Measurements from ENCODE around the gene KRT31.
"Not testable (repeated sequence)": the region's sequence is repeated elsewhere in the genome, so short reads cannot be mapped to it uniquely, and the experiment has no call there.

KRT31 gene

DNA sequence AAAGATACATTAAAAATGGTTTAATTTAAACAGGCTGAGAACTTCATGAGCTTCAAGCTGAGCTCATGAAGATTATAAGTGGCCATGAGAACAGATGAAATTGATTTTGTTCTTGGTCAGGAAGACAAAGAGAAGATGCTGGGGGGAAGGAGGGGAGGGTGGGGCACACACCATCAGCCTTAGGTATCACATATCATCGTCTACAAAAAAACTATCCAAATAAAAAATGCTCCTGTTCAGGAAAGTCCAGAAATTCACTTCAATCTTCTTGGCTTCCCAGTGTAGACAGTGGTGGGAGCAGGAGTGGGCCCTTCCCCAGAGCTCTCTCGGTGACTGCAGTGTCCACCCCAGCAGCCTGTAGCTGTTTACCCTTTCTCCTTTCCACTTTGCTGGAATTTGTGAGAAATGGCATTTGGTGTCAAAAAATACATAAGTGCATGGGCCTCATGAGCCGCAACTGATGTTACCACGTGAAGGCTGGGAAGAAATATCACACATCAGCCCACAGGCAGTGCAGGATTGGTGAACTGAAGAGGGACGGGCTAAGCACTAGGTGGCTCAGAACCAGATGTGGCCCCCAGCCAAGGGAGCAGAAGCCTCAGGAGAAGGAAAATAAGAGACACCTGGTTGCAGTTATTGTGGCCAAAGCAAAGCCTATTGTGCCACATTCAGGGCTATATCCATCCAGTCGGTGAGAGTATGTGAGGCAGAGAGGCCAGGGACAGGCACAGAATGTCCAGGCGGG is 20.9 kb upstream of the KRT31 start:
- H3K4me3 ChIP-seq (ENCODE audit: low read depth, low read length) = no peak overlapping the region

DNA sequence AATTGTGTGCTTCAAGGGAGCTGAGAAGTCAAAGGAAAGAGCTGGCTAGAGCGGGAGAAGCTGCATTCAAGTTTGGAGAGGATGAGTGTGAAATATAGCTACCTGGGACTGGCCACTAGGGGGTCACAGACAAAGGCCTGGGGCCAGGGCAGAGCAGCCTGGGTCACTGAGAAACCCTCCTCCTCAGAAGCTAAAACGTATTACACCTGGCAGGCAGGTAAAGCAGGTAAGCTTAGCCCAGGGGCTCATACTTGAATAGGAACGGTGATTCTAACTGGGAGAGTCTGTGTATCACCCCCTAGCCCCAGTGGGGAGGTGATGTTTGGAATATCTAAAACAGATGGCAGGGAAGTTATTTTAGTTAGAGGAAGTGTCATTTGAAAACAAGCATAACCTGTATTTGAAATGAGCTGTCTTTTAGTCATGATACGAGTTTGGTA is 20.2 kb upstream of the KRT31 start:
- H3K4me3 ChIP-seq (ENCODE audit: low read depth, low read length) = no peak overlapping the region

DNA sequence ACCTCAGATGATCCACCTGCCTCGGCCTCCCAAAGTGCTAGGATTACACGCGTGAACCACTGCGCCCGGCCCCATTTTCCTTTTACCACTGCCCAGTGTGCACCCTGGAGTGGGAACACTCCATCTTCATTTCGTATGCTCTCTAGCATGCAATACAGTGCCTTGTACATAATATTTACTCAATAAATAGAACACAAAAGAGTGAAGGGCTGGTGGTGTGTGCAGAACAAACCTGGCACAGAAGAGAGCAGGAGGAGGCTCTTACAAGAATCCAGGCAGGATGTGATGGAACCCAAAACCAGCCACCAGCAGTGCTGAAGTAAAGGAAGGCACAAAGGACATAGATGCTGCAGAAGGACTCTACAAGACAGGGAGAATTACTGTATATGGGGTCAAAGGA is 19.7 kb upstream of the KRT31 start:
- H3K4me3 ChIP-seq (ENCODE audit: low read depth, low read length) = no peak overlapping the region

- H3K4me3 ChIP-seq (ENCODE audit: low read depth, low read length) = no peak overlapping the region
Observed at GRCh38 chr17:41416479-41416878, 19.1 kb upstream of the KRT31 start.

DNA sequence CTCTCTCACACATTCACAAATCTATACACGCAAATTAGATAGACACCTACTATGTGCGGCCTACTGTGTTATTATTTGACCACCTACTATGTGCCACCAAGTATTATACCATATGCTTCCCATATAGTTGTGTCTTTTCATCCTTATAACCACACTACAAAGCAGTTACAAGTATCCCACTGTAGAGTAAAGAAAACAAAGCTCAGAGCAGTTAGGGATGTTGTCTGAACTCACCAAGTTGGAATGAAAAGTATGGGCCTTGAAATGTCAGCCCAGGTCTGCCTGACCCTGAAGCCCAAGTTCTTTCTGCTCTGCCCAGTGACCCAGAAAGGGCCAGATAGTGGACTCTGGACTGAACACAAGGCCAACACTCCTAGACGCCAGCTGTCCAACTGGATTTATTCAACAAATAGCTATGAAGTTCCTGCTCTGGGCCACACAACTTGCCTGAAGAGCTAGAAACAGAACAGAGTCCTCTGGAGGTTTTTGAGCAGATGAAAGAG is 18.5 kb upstream of the KRT31 start:
- H3K4me3 ChIP-seq (ENCODE audit: low read depth, low read length) = no peak overlapping the region

DNA sequence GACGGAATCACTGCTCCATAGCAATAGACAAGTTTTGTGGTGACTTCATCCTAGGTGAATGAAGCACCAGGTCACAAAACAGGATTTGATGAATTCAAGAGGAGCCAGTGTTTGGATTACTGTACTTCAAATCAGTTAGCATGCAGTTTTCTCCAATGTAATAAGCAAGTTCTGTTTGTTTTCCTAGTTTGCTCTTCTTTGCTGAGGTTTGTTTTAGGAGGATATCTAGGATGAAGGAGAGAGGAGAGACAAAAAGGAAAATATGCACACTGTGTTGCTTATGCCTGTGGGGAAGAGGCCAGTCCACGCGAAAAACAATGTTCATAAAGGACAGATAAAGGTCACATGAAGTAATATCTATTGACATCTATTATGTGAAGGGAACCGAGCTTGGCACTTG is 18.0 kb upstream of the KRT31 start:
- H3K4me3 ChIP-seq (ENCODE audit: low read depth, low read length) = no peak overlapping the region

DNA sequence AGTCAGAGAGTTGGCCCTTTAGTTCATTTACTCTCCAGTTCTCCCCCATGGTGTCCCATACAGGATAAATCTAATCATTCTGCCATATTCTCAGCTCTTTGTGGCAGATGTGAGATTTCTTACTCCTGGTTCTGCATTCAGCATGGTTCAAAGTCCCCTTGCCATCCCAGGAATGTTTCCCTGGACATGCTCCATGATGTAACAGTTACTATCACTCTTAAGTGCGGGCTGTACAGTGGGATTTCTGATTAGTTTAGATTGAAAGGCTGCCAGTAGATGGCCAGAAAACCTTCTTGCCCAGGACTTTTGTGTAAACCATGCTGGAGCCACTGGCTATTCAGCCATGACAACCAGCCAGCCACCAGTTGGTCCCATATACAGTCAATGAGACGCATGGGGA is 16.6 kb upstream of the KRT31 start:
- H3K4me3 ChIP-seq (ENCODE audit: low read depth, low read length) = no peak overlapping the region

DNA sequence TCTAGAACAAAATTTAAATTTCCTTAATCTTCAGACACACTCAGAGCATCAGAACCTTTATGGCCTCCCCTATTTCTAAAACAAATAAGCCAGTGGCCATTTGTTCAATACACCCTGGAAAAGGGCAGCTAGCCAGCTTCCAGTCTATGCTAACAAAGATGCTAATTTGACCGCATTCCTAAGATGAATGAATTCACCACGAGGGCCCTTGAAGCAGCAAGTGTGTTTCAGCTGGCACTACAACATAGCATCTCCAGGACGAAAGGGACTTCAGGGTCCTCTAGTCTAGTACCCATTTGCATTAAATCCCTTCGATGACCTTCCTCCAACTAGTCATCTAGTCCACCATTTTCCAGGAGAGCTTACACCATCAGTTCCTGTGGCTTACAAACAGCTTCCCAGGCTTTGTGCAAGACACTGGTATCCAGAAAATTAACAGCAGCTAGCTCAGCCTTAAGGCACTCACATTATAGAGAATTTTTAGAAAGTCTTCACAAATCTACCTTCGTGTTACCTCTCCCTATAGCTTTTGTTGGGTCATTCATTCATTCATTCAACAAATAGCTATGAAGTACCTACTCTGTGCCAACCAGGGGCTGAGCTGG is 16.0 kb upstream of the KRT31 start:
- H3K4me3 ChIP-seq (ENCODE audit: low read depth, low read length) = no peak overlapping the region

GRCh38 chr17:41411072-41411840 is 13.8 kb upstream of the KRT31 start:
- no peak overlapping the region for H3K4me3 ChIP-seq (ENCODE audit: low read depth, low read length)

DNA sequence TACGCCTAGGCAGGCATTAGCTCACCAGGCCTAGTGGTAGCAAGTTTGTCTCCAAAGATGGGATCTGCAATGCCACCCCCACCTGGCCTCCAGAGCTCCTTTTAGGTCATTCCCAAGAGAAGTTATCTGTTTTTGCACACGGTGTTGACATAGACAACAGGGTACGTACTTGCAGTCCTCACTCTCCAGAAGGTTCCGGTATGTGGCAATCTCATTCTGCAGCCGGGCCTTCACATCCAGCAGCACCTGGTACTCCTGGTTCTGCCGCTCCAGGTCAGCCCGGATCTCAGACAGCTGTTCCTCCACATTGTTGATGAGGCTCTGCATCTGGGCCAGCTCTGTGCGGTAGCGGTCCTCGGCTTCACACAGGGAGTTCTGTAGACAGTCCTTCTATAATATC is 9.8 kb upstream of the KRT31 start:
- no peak overlapping the region for H3K4me3 ChIP-seq (ENCODE audit: low read depth, low read length)

DNA sequence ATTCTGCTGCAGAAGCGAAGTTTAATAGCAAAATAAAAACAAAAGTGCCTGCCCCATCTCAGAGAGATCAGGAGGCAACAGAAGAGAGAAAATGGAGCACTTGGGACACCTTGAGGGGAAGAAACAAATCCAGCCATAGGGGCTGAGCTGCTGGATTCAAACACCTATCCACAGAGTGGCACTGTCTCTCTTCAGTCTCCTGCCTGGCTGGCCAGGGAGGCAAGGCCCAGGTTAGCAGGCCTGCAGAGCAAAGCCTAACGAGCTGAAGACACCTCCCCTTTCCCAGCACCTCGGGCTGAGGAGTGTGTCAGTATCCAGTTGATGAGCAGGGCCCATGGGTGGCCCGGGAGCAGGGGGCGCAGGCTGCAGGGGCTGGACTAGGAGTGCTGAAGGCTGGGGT is 8.8 kb upstream of the KRT31 start:
- H3K4me3 ChIP-seq (ENCODE audit: low read depth, low read length) = no peak overlapping the region

GRCh38 chr17:41404024-41404671 is 6.7 kb upstream of the KRT31 start:
- H3K4me3 ChIP-seq (ENCODE audit: low read depth, low read length) = no peak overlapping the region

DNA sequence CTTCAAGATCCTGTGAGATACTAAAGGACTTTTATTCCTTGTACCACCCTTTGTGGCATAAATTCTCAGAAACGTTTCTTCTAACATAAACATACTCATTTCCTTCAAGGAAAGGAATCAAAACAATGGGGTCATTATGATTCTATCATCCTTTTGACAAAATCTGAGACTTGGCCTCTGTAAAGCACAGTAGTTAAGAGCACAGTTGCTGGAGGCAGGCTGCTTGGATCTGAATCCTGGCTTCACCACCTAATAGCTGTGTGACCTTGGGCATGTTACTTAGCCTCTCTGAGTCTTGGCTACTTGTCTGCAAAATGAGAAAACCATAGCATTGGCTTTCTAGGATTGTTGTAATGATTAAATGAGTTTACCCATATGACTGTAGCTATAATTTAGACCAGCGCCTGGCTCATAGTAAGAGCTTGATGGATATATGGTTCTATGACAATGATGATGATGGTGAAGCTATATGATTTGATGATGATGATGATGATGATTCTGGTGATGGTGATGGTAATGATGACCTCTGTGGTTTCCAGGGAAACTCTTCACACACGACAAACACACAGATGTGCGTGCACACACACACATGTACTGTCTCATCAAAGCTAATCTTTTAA is 6.1 kb upstream of the KRT31 start:
- no peak overlapping the region for H3K4me3 ChIP-seq (ENCODE audit: low read depth, low read length)

GRCh38 chr17:41402161-41402560 is 4.8 kb upstream of the KRT31 start:
- H3K4me3 ChIP-seq (ENCODE audit: low read depth, low read length) = no peak overlapping the region

- no peak overlapping the region for H3K4me3 ChIP-seq (ENCODE audit: low read depth, low read length)
Observed at GRCh38 chr17:41396340-41396739, 1.1 kb downstream of the KRT31 start.

GRCh38 chr17:41395611-41396010 is 1.8 kb downstream of the KRT31 start:
- H3K4me3 ChIP-seq (ENCODE audit: low read depth, low read length) = no peak overlapping the region

DNA sequence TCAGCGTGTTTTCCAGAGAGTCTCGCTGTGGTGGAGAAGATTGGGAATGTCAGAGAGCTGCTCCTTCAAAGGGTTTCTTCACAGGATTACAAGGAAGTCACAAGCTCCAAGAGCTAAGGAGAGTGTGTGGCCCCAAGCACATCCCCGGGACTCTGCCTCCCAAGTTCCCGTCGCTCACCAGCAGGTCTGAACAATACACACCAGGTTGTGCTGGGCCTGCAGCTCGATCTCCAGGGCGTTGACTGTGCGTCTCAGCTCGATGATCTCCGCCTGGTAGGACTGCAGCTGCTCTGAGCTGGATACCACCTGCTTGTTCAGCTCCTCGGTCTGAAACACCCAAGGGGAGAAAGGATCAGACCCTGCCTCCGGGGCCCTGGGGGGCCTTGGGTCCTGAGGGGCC is 2.4 kb downstream of the KRT31 start:
- H3K4me3 ChIP-seq (ENCODE audit: low read depth, low read length) = not testable (repeated sequence)

DNA sequence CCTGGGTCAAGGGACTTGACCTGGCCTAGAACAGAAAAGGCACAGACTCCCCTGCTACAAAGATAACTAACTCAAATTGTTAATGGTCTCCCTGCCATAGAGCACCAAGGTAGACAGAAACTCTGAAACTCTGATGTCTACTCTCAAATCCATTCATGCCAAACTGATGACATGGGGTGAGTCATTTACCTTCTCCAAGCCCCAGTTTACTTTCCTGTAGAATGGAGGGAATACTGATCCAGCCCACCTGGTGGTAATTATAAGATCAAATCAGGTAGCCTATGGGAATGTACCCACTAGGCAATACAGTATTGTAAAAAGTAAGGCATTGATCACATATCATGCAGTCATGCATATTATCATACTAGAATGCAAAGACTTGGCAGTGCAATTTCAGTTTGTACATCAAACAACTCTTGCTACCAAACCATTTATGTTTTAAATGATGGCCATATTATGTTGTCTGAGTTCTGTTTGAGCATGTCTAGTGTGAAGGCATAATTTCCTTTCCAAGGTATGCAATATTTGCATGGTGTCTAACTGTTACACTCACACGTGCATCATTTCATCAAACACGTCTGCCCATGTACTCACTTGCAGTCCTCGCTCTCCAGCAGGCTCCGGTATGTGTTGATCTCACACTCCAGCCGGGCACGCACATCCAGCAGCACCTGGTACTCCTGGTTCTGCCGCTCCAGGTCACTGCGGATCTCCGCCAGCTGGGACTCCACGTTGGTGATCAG is 3.0 kb downstream of the KRT31 start:
- no peak overlapping the region for H3K4me3 ChIP-seq (ENCODE audit: low read depth, low read length)

DNA sequence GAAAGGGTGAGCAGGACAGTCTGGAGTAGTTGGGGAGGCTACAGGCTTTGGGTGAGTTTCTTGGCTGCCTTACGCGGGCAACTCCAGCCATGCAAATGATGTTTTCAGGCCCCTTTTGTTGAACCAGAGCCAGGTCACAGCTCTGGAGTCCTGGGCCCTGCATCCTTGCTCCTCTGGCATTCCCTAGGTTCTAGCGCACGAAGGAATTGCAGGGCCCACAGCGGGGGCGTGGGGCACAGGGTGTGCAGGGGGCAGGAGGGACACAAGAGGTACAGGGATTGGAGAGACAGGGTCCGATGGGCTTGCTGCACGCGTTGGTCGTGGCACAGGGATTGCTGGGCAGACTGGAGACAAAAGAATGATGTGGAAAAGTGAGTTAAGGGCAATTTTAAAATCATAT is 3.6 kb downstream of the KRT31 start:
- H3K4me3 ChIP-seq (ENCODE audit: low read depth, low read length) = no peak overlapping the region

- no peak overlapping the region for H3K4me3 ChIP-seq (ENCODE audit: low read depth, low read length)
Observed at GRCh38 chr17:41393294-41393693, 4.1 kb downstream of the KRT31 start.

Data from iPS-11a (cell line).